Keratinocyte (primary cell): Measurements from ENCODE around the gene BRPF1.

Experiments
- EZH2 ChIP-seq: IDR thresholded peaks from one replicate; pipeline ENCODE4 v1.6.1; 2012; ENCODE audit warnings: inconsistent platforms, mild to moderate bottlenecking, low read length, moderate library complexity
- TF ChIP-seq, protein P1 (sequence below), 3 experiments: IDR thresholded peaks in 1 of 3; conservative IDR thresholded peaks in 1 of 3; optimal IDR thresholded peaks in 1 of 3; 2 replicates in 2 of 3; 3 replicates in 1 of 3; pipeline versions ENCODE3 to v1.5.1; 2011; ENCODE audit warnings: low read length in 3 of 3, mild to moderate bottlenecking in 3 of 3, moderate library complexity in 2 of 3, control low read depth in 1 of 3, inconsistent platforms in 1 of 3; ENCODE audit not compliant: insufficient read depth in 2 of 3; ENCODE audit errors: extremely low read depth in 1 of 3

DNA sequence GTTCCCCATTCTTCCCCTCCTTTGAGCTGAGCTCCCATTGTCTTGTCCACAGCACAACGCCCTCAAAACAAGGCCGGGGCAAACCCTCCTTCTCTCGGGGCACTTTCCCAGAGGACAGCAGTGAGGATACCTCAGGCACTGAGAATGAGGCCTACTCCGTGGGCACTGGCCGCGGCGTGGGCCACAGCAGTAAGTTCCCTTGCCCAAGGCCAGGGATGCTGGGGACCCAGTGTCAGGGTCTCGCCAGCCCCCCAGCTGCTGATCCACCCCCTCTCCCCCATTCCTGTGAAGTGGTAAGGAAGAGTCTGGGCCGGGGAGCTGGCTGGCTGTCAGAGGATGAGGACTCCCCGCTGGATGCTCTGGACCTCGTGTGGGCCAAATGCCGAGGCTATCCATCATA is 14.0 kb downstream of the BRPF1 start:
- TF ChIP-seq, protein P1, sequence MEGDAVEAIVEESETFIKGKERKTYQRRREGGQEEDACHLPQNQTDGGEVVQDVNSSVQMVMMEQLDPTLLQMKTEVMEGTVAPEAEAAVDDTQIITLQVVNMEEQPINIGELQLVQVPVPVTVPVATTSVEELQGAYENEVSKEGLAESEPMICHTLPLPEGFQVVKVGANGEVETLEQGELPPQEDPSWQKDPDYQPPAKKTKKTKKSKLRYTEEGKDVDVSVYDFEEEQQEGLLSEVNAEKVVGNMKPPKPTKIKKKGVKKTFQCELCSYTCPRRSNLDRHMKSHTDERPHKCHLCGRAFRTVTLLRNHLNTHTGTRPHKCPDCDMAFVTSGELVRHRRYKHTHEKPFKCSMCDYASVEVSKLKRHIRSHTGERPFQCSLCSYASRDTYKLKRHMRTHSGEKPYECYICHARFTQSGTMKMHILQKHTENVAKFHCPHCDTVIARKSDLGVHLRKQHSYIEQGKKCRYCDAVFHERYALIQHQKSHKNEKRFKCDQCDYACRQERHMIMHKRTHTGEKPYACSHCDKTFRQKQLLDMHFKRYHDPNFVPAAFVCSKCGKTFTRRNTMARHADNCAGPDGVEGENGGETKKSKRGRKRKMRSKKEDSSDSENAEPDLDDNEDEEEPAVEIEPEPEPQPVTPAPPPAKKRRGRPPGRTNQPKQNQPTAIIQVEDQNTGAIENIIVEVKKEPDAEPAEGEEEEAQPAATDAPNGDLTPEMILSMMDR (optimal IDR thresholded peaks at IDR 0.05 in 1 of 3, IDR thresholded peaks at IDR 0.05 in 1 of 3, conservative IDR thresholded peaks at IDR 0.05 in 1 of 3; ENCODE audit: extremely low read depth in 1 of 3, insufficient read depth in 2 of 3, low read length in 3 of 3) = no peak
- no peak for TF ChIP-seq EZH2
